ENCODE data around the gene PLEKHG1.

The PLEKHG1 gene

DNA sequence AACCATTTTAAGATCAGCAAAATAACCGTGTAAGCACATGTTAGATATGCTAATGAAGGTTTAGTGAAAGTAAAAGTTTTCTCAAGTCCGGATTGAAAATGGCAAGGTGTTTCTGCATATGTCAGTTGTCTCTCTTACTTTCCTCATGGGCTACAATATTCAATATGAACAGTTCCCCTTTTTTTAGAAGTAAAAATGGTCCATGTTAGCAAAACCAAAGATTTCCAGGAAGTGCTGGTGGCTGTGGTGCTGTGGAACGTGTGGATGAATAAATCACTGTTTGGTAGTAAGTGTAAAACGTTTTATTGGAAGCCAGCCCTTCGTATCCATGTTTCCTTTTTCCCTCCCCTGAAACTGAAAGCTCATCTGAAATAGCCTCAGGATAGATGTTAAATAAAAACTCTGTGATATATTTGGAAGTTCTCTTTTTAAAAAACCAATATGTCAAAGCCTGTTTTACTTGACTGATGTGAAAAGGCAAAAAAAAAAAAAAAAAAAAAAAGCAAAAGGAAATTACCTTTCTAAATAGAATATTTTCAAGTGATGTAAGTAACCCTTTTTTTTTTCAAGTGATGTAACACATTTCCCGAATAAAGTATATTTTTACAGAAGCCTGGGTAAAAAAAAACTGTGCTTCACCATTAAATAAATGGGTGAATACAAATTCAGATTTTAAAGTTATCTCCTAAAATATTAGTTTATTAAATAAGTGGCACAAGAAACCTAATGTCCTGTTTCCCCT, 41.9 kb downstream of the PLEKHG1 start:
- DNase-seq: no peak

DNA sequence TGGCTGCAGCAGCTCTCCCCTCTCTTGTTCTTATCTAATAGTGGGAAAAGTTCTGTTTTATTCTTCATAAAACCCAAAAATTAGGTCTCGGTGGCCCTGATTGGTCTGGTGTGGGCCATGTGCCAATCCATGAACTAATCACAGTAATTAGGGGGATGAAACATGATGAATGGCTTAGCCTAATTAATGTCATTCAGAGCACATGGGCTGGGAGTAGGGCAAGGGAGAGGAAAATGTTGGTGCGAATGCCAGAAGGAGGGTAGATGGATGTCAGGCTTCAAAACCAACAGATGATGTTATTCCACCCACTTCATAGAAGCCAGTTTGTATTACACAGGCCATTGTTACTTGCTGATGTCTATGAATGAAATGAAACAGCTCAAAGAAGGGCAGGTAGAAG, 46.5 kb downstream of the PLEKHG1 start:
- DNase-seq: no peak

DNA sequence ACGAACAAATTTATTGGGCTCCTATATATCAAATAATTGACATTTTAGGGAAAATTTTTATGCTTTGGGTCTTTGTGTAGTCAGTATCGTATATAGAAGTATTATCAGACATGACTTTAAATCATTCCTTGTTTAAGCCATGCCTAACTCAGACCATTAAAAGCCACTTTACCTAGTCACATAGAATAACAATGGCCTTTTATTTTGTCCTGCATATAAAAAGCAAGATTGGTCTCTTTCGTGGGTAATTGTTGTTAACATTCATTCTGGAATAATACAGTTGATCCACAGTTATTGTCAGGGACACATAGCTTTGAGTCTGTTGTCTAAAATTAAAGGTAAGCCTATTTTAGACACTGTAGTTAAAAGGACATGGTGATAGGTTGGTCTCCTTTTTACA, 47.4 kb downstream of the PLEKHG1 start:
- no peak for DNase-seq
